HuH-7.5 (cell line): ENCODE measurements around the gene ARHGAP22.

Experiments
- DNase-seq: peaks from one replicate; pipeline ENCODE4 v3.0.0; 2011; ENCODE audit warnings: low spot score

Gene ARHGAP22

DNA sequence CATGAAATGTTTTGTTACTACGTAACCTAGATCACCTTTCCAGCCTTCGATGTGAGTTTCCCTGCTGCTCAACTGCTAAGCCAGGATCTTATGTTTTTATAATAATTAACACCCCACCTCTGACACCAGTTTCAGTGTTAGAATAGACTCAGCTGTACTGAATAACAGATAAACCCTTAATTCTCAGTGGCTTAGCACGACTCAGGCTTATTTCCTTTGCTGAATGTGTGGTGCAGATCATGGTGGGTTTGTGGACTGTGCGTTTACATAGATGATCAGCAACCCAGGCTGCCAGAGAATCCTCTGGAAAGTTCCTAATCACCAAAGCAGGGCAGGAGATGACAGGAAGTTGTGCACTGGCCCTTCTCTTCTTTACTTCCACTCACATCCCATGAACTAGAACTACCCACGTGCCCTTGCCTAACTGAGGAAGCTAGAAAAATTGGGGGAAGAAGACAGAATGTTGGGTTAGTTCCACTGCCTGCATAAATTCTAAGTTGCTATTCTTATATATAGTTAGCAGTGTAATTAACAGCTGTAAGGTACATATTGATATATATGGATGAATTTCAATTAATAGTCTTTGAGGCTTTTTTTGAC, 186.6 kb downstream of the ARHGAP22 start:
- DNase-seq = no peak

DNA sequence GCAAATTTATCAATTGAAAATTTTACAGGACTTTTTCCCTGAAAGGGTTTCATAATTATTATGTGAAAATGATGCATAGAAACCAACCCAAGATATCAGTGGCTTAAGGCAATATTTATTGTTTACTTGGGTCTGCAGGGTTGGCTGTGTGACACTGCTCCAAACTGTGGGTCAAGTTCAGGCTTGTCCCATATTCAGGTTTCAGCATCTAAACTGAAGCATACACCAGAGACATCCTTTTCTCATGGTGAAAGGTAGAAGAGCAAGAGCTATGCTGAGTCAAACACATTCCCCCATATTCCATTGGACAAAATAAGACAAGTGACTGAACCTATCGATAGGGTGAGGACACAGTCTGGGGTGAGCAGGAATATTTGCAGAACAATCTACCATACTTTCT, 187.5 kb downstream of the ARHGAP22 start:
- DNase-seq = no peak

DNA sequence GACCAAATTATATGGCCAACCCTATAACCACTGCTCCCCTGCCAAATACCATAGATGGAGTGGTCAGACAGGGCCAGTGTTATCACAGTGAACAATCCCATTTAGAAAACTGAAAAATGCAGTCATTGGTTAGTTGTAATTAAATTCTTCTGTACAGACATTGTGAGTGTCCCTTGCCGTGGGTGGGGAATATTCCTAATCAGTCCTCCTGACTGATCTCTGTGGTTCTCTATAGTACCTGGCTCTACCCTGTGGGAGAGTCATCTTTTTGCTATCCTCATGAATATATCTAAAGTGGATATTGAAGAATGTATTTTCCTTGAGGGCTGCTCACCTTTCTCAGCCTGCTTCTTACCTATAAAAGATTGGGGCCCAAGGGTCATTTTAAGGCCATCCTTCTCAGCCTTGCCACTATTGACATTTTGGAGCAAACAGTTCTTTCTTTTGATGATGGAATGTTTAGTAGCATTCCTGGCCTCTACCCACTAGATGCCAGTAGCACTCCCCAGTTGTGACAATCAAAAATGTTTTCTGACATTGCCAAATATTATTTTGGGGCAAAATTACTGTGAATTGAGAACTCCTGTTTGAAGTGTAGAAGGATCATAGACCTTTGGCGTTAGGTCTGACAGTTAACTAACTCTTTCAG, 188.2 kb downstream of the ARHGAP22 start:
- DNase-seq = no peak

DNA sequence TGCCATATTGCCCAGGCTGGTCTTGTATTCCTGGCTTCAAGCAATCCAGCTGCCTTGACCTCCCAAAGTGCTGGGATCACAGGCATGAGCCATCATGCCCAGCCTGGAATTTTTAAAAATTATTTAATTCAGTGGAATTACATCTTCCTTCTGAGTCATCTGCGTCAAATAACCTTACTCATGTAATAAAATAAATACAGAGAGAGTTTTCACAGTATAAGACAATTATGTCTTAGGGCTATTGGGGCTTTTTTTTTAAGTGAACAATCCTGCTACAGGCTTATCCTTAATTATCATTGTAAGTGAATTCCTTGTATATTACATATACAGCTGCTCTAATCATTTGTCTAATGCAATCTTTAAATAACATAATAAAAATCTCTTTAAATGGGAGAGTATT, 190.1 kb downstream of the ARHGAP22 start:
- no peak for DNase-seq

DNA sequence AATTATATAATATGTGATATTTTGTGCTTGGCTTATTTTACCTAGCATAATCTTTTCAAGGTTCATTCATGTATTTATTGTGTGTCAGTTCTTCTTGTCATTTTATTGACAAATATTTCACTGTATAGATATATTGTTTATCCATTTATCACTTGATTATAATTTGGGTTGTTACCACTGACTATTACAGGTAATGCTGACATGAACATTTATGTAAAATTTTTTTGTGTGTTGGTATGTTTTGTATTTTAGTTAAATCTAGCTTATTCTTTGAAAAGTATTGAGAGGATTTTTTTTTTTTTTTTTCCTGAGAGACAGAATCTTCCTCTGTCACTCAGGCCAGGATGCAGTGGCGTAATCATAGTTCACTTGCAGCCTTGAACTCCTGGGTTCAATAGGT, 190.7 kb downstream of the ARHGAP22 start:
- no peak for DNase-seq

DNA sequence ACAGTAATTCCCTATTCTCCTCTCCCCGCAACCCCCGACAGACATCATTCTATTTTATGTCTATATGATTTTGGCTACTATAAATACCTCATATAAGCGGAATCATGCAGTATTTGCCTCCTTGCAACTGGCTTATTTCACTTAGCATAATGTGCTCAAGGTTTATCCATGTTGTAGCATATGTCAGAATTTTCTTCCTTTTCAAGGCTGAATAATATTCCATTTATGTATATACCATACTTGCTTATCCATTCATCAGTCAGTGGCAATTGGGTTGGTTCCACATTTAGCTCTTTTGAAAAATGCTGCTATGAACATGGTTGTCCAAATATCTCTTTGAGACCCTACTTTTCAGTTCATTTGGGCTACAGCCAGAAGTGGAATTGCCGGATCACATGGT, 191.9 kb downstream of the ARHGAP22 start:
- no peak for DNase-seq

DNA sequence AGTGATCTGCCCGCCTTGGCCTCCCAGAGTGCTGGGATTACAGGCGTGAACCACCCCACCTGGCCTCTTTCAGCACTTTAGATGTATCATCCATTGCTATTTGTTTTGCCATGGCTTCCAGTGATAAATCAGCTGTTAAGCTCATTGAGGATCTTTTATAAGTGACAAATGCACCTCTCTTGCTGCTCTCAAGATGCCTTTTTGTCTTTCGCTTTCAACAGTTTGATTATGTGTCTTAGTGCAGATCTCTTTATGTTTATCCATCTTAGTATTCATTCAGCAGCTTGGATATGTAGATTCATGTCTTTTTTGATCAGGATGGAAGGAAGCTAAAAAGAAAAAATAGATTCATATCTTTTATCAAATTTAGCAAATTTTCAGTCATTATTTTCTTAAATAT, 192.8 kb downstream of the ARHGAP22 start:
- no peak for DNase-seq

DNA sequence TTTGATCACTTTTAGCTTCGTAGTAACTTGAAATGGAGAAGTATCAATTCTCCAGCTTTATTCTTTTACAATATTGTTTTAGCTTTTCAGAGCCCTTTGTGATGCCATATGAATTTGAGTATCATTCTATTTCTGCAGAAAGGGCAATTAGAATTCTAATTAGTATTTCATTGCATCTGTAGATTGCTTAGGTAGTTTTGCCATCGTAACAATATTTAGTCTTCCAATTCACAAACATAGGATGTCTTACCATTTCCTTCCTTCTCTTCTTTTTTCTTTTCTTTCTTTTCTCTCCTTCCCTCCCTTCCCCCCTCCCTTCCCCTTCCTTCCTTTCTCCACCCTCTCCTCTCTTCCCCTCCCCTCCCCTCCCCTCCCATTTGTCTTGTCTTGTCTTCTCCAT, 193.4 kb downstream of the ARHGAP22 start:
- no peak for DNase-seq

DNA sequence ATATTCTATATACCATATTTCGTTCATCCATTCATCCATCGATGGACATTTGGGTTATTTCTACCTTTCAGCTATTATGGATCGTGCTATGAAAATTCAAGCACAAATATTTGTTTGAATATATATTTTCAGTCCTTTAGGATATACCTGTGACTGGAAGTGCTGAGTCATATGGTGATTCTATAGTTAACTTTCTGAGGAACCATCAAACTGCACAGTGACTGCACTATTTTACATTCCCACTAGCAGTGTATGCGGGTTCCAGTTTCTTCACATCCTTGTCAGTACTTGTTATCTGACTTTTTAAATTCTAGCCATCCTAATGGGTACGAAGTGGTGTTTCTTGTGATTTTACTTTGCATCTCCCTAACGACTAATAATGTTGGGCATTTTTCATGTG, 194.4 kb downstream of the ARHGAP22 start:
- no peak for DNase-seq

DNA sequence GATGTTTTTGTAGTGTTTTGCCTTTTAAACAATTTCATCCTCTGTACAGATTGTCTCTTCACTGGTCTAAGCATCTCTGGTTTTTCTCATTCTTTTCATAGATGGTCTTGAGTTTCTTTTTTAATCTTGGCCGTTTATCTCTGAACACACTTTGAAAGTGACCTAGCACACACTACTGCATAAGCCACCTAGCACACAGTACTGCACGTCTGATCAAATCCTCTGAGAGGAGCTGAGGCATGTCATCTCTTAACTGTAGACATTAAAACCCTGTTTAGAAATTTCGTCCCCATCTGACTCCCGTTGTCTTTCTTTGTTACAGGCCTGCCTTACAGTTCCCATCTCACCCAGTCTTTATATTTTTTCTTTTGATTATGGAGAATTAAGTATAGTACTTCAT, 198.2 kb downstream of the ARHGAP22 start:
- no peak for DNase-seq

DNA sequence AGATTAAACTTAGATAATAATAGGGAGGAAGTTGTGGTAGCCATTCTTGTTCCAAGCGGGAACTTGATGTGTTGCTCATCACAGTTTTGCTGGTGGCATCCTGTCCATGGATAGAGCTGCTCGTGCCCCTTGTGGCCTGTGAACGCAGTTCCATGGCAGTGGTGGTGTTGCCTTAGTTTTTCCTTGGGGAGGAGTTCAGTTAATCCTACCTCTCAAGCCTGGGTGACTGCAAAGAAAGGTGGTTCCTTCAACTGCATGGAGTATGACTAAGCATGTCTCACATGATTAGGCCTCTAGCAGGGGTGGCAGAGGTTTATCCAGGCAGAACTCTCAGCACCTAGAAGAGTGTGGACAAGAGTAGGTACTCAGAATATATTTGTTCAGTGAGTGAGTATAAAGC, 198.7 kb downstream of the ARHGAP22 start:
- DNase-seq = no peak

DNA sequence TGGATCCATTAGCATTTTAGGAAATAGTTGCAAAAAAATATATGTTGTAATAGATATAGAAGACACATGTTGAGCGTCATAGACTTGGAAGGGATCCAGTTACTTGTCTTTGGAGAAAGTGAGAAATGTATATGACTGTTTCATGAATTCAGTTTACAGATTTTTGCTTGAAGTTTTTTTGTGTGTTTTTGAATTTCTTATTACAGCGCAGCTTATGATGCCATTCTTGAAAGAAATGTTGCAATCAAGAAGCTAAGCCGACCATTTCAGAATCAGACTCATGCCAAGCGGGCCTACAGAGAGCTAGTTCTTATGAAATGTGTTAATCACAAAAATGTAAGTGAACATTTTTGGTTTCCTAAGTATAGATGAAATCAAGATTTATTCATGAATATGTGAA, 200.2 kb downstream of the ARHGAP22 start:
- no peak for DNase-seq

DNA sequence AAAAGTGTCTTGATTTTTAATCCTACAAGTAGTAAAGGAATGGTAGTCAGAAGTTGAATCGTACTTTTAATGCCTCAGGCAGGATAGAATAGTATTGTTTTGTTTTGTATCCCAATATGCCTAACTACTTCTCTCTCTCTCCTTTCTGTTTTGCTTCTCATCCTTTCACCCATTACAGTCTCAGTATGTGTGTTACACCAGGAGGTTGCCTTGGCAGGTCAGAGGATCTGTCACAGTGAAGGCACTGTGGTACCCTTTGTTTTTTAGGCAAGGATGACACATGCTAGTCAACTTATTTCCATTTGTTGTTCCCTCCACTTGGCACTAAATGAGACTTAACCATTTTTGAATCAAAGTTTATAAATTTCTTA, 204.0 kb downstream of the ARHGAP22 start:
- DNase-seq = no peak

DNA sequence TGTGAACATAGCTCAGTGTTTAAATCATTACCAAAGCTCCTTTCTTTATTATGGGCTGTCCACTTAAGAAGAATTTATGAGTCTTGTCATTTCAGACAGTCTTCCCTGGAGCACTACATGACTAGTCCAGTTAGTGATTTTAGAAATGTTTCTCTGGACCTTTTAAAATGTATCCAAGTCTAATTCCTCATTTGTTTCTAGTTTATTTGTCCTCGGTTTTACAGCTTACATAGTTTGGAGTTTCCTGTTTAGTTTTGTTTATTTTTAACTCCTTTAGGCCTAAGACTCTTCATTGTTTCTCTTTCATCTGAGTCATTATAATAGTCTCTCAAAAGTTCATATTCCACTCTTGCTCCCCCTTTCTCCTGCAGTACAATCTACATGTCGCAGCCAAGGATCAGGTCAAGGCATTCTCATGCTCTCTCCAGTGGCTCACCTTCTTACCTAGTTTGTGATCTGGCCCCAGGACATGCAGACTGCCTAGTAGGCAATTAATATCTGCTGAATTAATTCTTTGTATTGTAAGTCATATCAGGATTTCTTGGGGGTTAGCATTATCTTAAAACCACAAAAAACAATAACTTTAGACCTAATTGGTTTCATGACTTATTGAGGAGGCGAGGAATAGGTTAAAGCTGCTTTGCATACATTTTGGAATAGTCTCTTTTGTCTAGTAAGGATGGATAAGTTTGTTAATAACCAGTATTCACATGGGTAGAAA, 204.6 kb downstream of the ARHGAP22 start:
- no peak for DNase-seq

DNA sequence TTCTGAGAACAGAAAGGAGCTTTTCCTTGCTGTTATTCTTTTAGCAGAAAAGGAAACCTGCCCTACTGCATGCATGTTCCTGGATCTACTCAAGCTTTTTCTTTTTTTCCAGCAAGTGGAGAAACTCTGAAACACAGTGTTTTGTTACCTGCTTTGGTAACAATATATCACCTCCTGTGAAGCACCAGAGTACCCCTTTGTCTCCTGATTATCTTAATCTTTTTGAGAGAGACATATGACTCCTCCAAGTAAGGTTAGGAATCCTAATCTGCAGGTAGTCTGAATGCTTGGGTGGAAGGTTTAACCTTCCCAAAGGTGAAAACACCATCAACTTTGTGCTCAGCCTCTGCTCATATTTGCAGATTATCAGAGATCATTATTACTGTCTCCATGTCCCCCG, 205.3 kb downstream of the ARHGAP22 start:
- DNase-seq = no peak

DNA sequence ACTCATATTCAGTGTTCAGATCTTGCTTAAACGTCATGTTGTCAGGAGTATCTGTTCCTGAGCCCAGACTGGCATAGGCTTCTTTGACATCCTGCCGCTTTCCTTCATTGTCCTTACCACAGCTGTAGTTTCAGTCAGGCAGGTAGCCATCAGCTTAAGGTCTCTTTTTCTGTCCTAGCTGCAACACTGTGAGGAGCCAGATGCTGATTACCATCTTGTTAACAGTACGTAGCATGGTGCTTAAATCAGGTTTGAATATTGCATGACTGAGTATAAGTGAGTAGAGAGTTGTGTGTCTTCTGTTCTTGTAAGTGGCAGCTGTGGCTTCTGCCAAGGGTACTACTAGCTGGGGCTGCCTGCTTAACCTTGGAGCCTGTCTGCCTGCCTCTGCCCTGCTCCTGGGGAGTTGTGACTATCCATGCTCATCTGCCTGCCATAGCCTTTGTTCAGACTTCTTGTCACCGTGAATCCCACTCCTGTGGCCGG, 205.8 kb downstream of the ARHGAP22 start:
- DNase-seq = no peak

DNA sequence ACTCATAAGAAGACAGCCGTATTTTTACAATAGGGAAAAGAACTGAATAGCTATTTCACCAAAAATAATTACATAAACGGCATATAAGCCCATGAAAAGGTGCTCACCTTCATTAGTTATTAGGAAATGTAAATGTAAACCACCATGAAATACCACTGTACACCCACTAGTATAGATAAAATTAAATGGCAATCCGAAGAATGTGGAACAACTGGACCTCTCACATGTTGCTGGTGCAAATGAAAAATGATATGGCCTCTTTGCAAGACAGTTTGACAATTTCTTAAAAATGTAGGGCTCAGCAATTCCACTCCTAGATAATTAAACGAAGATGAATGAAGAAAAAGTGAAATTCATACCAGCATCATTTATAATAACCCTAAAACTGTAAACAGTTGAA, 206.6 kb downstream of the ARHGAP22 start:
- DNase-seq = no peak
